H1 (cell line): Measurements from ENCODE around the gene FBXL12.

Experiments used
- CEBPB ChIP-seq: IDR thresholded peaks from 2 replicates; pipeline ENCODE4 v1.6.1; 2012; ENCODE audit warnings: low read depth, low read length
- CTCF ChIP-seq, 3 experiments: IDR thresholded peaks; 1 replicate in 2 of 3; 2 replicates in 1 of 3; pipeline versions ENCODE4 v1.5.1 to v1.6.1; 2011; ENCODE audit warnings: low read length in 3 of 3, mild to moderate bottlenecking in 3 of 3, inconsistent platforms in 2 of 3, low read depth in 1 of 3, moderate library complexity in 1 of 3; ENCODE audit not compliant: insufficient read depth in 1 of 3; ENCODE audit errors: control extremely low read depth in 1 of 3
- RBBP5 ChIP-seq: IDR thresholded peaks from 2 replicates; pipeline ENCODE4 v1.7.1; 2012; ENCODE audit warnings: low read depth, mild to moderate bottlenecking, inconsistent platforms, low read length, moderate library complexity, borderline replicate concordance
- TF ChIP-seq, protein P1 (sequence below): IDR thresholded peaks from 2 replicates; pipeline ENCODE4 v1.6.1; 2012; ENCODE audit warnings: low read length, inconsistent platforms

DNA sequence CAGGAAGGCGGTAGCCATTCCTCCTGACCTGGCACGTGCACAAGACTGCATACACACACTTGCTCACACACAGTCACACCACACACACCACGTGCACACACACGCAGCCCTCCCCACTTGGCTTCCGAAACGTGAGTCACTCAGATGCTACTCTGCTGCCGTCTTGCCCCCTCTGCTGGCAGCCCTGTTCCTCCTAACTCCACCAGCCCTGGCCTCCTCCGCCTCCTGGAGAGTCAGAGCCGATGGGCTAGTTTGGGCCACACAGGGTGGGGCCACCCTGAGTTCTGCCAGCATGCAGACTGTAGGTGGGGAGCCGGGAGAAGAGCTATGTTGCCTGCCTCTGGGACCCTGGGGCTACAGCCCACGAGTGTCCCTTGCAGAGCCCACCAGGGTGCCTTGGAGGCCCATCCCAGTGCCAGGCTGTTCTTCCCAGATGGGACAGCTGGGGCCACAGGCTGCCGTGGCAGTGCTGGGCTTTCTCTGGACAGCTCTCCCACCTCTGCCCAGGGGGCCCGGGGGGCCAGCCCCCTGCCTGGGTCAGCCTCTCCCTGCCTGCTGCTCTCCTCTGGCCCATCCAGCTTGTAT is 28.3 kb upstream of the FBXL12 start:
- TF ChIP-seq CTCF (IDR thresholded peaks at IDR 0.05; ENCODE audit: control extremely low read depth in 1 of 3, insufficient read depth in 1 of 3, low read depth in 1 of 3, low read length in 3 of 3) (peak; percentile 68 to 96 (median 93)), RBBP5 (no peak), CEBPB (no peak)
- TF ChIP-seq, protein P1, sequence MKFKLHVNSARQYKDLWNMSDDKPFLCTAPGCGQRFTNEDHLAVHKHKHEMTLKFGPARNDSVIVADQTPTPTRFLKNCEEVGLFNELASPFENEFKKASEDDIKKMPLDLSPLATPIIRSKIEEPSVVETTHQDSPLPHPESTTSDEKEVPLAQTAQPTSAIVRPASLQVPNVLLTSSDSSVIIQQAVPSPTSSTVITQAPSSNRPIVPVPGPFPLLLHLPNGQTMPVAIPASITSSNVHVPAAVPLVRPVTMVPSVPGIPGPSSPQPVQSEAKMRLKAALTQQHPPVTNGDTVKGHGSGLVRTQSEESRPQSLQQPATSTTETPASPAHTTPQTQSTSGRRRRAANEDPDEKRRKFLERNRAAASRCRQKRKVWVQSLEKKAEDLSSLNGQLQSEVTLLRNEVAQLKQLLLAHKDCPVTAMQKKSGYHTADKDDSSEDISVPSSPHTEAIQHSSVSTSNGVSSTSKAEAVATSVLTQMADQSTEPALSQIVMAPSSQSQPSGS = no peak
